GM10847 (cell line): ENCODE results near the gene ZNF766.
A peak's percentile ranks its signal among the peaks of the same experiment; 100 is the strongest.

Experiments used
- POLR2A ChIP-seq: IDR thresholded peaks from 2 replicates; pipeline ENCODE4 v1.6.1; 2011; ENCODE audit not compliant: insufficient read length; ENCODE audit errors: extremely low read depth

Gene ZNF766

GRCh38 chr19:52269338-52270261 is at the start of gene ZNF766:
Gene ZNF766, plus strand, starts transcription at chr19:52269587. Its CDS starts 27 bp downstream, at chr19:52269614.
- TF ChIP-seq POLR2A: peak; percentile 83

- no peak for TF ChIP-seq POLR2A
These were observed 49.8 kb upstream of the ZNF766 start for GRCh38 chr19:52219611-52220010.

GRCh38 chr19:52221031-52221430 is 48.4 kb upstream of the ZNF766 start:
- no peak for TF ChIP-seq POLR2A

- no peak for TF ChIP-seq POLR2A
These were observed 47.5 kb upstream of the ZNF766 start for GRCh38 chr19:52221831-52222375.

GRCh38 chr19:52224211-52224610 is 45.2 kb upstream of the ZNF766 start:
- TF ChIP-seq POLR2A: no peak

GRCh38 chr19:52226652-52227051 is 42.7 kb upstream of the ZNF766 start:
- no peak for TF ChIP-seq POLR2A

GRCh38 chr19:52227196-52227940 is 42.0 kb upstream of the ZNF766 start:
- no peak for TF ChIP-seq POLR2A

GRCh38 chr19:52227980-52228379 is 41.4 kb upstream of the ZNF766 start:
- no peak for TF ChIP-seq POLR2A

GRCh38 chr19:52229524-52229923 is 39.9 kb upstream of the ZNF766 start:
- TF ChIP-seq POLR2A: no peak

- no peak for TF ChIP-seq POLR2A
These were observed 38.7 kb upstream of the ZNF766 start for GRCh38 chr19:52230685-52231084.

GRCh38 chr19:52231154-52231910 is 38.1 kb upstream of the ZNF766 start:
- no peak for TF ChIP-seq POLR2A

GRCh38 chr19:52234406-52234805 is 35.0 kb upstream of the ZNF766 start:
- TF ChIP-seq POLR2A: no peak

GRCh38 chr19:52237197-52237596 is 32.2 kb upstream of the ZNF766 start:
- no peak for TF ChIP-seq POLR2A

GRCh38 chr19:52237771-52238400 is 31.5 kb upstream of the ZNF766 start:
- TF ChIP-seq POLR2A: no peak

GRCh38 chr19:52244021-52244420 is 25.4 kb upstream of the ZNF766 start:
- no peak for TF ChIP-seq POLR2A
